Measurements from ENCODE around the gene HS6ST1. TPM values are rescaled to one million over a fixed set of nuclear protein-coding genes. Genes with fewer than 3 reads are reported as not detected.
"Not testable (repeated sequence)": the region's sequence is repeated elsewhere in the genome, so short reads cannot be mapped to it uniquely, and the experiment has no call there.

Gene HS6ST1
- total RNA-seq, 2 donors from 2014 or later, result 12.5 to 12.9 TPM

GRCh38 chr2:128322715-128323554, 4.3 kb upstream of the HS6ST1 start:
- Mint-ChIP-seq H3K36me3 (ENCODE audit: low read depth) (no peaks in the 10 kb centered on the region), H3K27me3 (no peaks in the 10 kb centered on the region), H3K27ac (peak overlapping the region; percentile 84), H3K4me3 (peak overlapping the region; percentile 74), H3K4me1 (peaks cover 13% of the 10 kb centered on the region)
- peak in 1 of 3 donors; percentile 6 for DNase-seq
- H3K9me3 ChIP-seq (ENCODE audit: control insufficient read depth, low read length, poor library complexity, severe bottlenecking), result no peaks in the 10 kb centered on the region
- no peak for ATAC-seq

- H3K27me3 Mint-ChIP-seq, result no peaks in the 10 kb centered on the region
- H3K4me3 Mint-ChIP-seq, result peak overlapping the region; percentile 63
- H3K9me3 ChIP-seq (ENCODE audit: control insufficient read depth, low read length, poor library complexity, severe bottlenecking), result no peaks in the 10 kb centered on the region
- no peaks in the 10 kb centered on the region for H3K36me3 Mint-ChIP-seq (ENCODE audit: low read depth)
- peak; percentile 75 to 84 (median 75) for DNase-seq
- ATAC-seq, result peak; percentile 73
- peaks cover 15% of the 10 kb centered on the region for H3K4me1 Mint-ChIP-seq
- H3K27ac Mint-ChIP-seq, result peak overlapping the region; percentile 43
Observed at GRCh38 chr2:128321784-128322714, 3.4 kb upstream of the HS6ST1 start.

- ATAC-seq (no peak), DNase-seq (peak in 1 of 3 donors; percentile 4)
- Mint-ChIP-seq H3K4me1 (peaks cover 22% of the 10 kb centered on the region), H3K4me3 (peak overlapping the region; percentile 71), H3K36me3 (ENCODE audit: low read depth) (no peaks in the 10 kb centered on the region), H3K27me3 (no peaks in the 10 kb centered on the region), H3K27ac (peak overlapping the region; percentile 43)
- H3K9me3 ChIP-seq (ENCODE audit: control insufficient read depth, low read length, poor library complexity, severe bottlenecking), result no peaks in the 10 kb centered on the region
Observed at GRCh38 chr2:128320906-128321771, 2.5 kb upstream of the HS6ST1 start.

GRCh38 chr2:128320192-128320905, 1.7 kb upstream of the HS6ST1 start:
- Mint-ChIP-seq H3K27ac (no peak overlapping the region), H3K36me3 (ENCODE audit: low read depth) (no peaks in the 10 kb centered on the region)

GRCh38 chr2:128319631-128320191, 1.0 kb upstream of the HS6ST1 start:
- H3K4me1 Mint-ChIP-seq, result peaks cover 30% of the 10 kb centered on the region
- peak overlapping the region; percentile 80 for H3K4me3 Mint-ChIP-seq
- DNase-seq, result peak in 1 of 3 donors; percentile 6
- H3K27me3 Mint-ChIP-seq, result no peaks in the 10 kb centered on the region
- ATAC-seq, result no peak
- H3K27ac Mint-ChIP-seq, result no peak overlapping the region
- H3K36me3 Mint-ChIP-seq (ENCODE audit: low read depth), result no peaks in the 10 kb centered on the region
- no peaks in the 10 kb centered on the region for H3K9me3 ChIP-seq (ENCODE audit: control insufficient read depth, low read length, poor library complexity, severe bottlenecking)

More at GRCh38 chr2:128320192-128320905, 1.7 kb upstream of the HS6ST1 start:
- peak overlapping the region; percentile 71 for H3K4me3 Mint-ChIP-seq
- no peaks in the 10 kb centered on the region for H3K9me3 ChIP-seq (ENCODE audit: control insufficient read depth, low read length, poor library complexity, severe bottlenecking)
- ATAC-seq, result no peak
- DNase-seq, result peak in 1 of 3 donors; percentile 6
- no peaks in the 10 kb centered on the region for H3K27me3 Mint-ChIP-seq
- peaks cover 25% of the 10 kb centered on the region for H3K4me1 Mint-ChIP-seq

GRCh38 chr2:128318245-128318644, 423 bp downstream of the HS6ST1 start:
- not testable (repeated sequence) for H3K27me3 Mint-ChIP-seq, H3K4me3 Mint-ChIP-seq

GRCh38 chr2:128317899-128318225, 806 bp downstream of the HS6ST1 start:
- not testable (repeated sequence) for H3K36me3 Mint-ChIP-seq (ENCODE audit: low read depth); H3K27me3 Mint-ChIP-seq; H3K9me3 ChIP-seq (ENCODE audit: control insufficient read depth, low read length, poor library complexity, severe bottlenecking); ATAC-seq; DNase-seq
- H3K4me3 Mint-ChIP-seq, result peak overlapping the region; percentile 93
- H3K27ac Mint-ChIP-seq, result peak overlapping the region; percentile 78
- peaks cover 38% of the 10 kb centered on the region for H3K4me1 Mint-ChIP-seq

More at GRCh38 chr2:128318245-128318644, 423 bp downstream of the HS6ST1 start:
- H3K36me3 Mint-ChIP-seq (ENCODE audit: low read depth); H3K9me3 ChIP-seq (ENCODE audit: control insufficient read depth, low read length, poor library complexity, severe bottlenecking); H3K27ac Mint-ChIP-seq: not testable (repeated sequence)
- ATAC-seq, result peak; percentile 16
- H3K4me1 Mint-ChIP-seq, result peaks cover 34% of the 10 kb centered on the region
- peak in 1 of 3 donors; percentile 12 for DNase-seq

GRCh38 chr2:128317181-128317898, 1.3 kb downstream of the HS6ST1 start:
- Mint-ChIP-seq H3K27ac (peak overlapping the region; percentile 78), H3K4me3 (peak overlapping the region; percentile 93), H3K36me3 (ENCODE audit: low read depth) (no peaks in the 10 kb centered on the region), H3K4me1 (peaks cover 39% of the 10 kb centered on the region), H3K27me3 (no peaks in the 10 kb centered on the region)
- DNase-seq (peak in 1 of 3 donors; percentile 9), ATAC-seq (no peak)
- H3K9me3 ChIP-seq (ENCODE audit: control insufficient read depth, low read length, poor library complexity, severe bottlenecking), result no peaks in the 10 kb centered on the region

GRCh38 chr2:128316777-128317180, 1.9 kb downstream of the HS6ST1 start:
- no peaks in the 10 kb centered on the region for H3K36me3 Mint-ChIP-seq (ENCODE audit: low read depth)
- no peaks in the 10 kb centered on the region for H3K9me3 ChIP-seq (ENCODE audit: control insufficient read depth, low read length, poor library complexity, severe bottlenecking)
- H3K4me3 Mint-ChIP-seq, result peak overlapping the region; percentile 93
- DNase-seq, result no peak
- H3K27ac Mint-ChIP-seq, result no peak overlapping the region
- no peak for ATAC-seq
- H3K4me1 Mint-ChIP-seq, result peaks cover 42% of the 10 kb centered on the region
- H3K27me3 Mint-ChIP-seq, result no peaks in the 10 kb centered on the region

- peaks cover 36% of the 10 kb centered on the region for H3K4me1 Mint-ChIP-seq
- ATAC-seq (no peak), DNase-seq (peak in 2 of 3 donors; percentile 3 to 6)
- no peak overlapping the region for H3K27ac Mint-ChIP-seq
- peak overlapping the region; percentile 93 for H3K4me3 Mint-ChIP-seq
- H3K9me3 ChIP-seq (ENCODE audit: control insufficient read depth, low read length, poor library complexity, severe bottlenecking), result no peaks in the 10 kb centered on the region
- no peaks in the 10 kb centered on the region for H3K27me3 Mint-ChIP-seq
- no peaks in the 10 kb centered on the region for H3K36me3 Mint-ChIP-seq (ENCODE audit: low read depth)
Observed at GRCh38 chr2:128315829-128316776, 2.6 kb downstream of the HS6ST1 start.
